Measurements from ENCODE around the gene ST8SIA6. TPM values are rescaled to one million over a fixed set of nuclear protein-coding genes. Genes with fewer than 3 reads are reported as not detected.
"Not testable (repeated sequence)": the region's sequence is repeated elsewhere in the genome, so short reads cannot be mapped to it uniquely, and the experiment has no call there.

The ST8SIA6 gene
- total RNA-seq, 2 experiments from 2014 or later, result not detected

DNA sequence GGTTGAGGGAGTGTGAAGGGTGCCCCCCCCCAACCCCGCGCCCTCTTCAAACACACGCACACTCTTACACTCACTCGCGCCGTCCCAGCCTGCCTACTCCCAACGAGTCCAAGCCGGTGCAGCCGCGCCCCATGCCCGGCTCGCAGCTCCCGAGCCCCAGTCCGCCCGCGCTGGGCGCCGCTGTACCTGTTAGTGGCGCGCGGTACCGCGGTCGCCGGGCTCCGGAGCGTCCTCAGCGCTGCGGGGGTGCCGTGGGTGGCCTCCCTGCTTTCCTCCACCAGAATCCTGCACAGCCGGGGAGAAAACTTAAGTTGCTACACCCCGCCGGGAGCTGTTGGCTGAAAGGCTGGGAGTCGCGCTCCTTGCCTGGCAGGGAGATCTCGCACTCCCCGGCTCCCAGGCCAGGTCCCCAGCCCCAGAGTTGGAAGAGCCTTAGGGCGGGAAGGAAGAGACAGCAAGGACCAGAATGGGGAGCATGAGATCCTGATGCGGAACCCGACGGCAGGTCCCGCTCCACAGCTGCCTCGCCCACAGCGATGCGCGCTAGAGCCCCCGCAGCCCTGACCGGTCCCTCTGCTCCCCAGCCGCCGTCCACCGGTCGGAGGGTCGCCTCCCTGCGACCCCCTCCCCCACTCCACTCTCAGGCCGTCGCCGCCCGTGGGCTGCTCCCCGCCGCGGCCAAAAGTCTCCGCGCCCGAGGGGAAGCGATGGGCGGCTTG, 863 bp downstream of the ST8SIA6 start:
- peaks cover 17% of the 10 kb centered on the region for H3K4me1 Mint-ChIP-seq (ENCODE audit: low read depth)
- peaks cover 9% of the 10 kb centered on the region for H3K9me3 Mint-ChIP-seq
- no peak overlapping the region for H3K27ac Mint-ChIP-seq
- peak; percentile 42 for DNase-seq
- intact Hi-C loops (cut with micrococcal nuclease), result loop anchor here (1.0 to 2.0 kb wide), 2 partner anchors 9 to 163 kb away; partner anchors contain the start of gene HACD1
- H3K36me3 Mint-ChIP-seq (ENCODE audit: low read depth), result peaks cover 2% of the 10 kb centered on the region
- H3K27me3 Mint-ChIP-seq (ENCODE audit: low read depth), result peaks cover 12% of the 10 kb centered on the region
- CTCF ChIA-PET, result no interaction called here
- peak overlapping the region; percentile 80 for H3K4me3 Mint-ChIP-seq

DNA sequence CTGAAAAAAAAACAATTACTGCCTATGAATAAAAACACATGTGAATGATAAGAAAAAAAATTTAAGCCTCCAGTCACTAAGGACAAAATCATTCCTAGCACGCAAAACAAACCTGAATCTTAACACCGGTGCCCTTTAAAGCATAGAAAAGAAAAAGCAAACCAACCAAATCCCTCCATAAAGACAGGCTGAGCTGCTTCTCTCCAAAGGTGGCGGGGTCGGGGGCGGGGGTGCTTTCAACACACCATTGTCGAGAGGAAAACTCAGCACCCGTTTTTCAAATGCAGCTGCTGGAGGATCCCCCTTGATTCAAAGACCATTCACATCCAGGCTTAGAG, 1.4 kb downstream of the ST8SIA6 start:
- Mint-ChIP-seq H3K9me3 (peaks cover 13% of the 10 kb centered on the region), H3K36me3 (ENCODE audit: low read depth) (peaks cover 7% of the 10 kb centered on the region), H3K27me3 (ENCODE audit: low read depth) (peaks cover 10% of the 10 kb centered on the region), H3K27ac (no peak overlapping the region), H3K4me3 (peak overlapping the region; percentile 80), H3K4me1 (ENCODE audit: low read depth) (peaks cover 17% of the 10 kb centered on the region)
- no peak for DNase-seq
- intact Hi-C loops (cut with micrococcal nuclease), result loop anchor here (1.0 kb wide), 1 partner anchor 9 kb away; no protein-coding TSS in a partner anchor
- CTCF ChIA-PET, result interaction anchor here (0.7 kb wide), 1 partner anchor 28 kb away, joined by 3 read pairs; no protein-coding TSS in a partner anchor

DNA sequence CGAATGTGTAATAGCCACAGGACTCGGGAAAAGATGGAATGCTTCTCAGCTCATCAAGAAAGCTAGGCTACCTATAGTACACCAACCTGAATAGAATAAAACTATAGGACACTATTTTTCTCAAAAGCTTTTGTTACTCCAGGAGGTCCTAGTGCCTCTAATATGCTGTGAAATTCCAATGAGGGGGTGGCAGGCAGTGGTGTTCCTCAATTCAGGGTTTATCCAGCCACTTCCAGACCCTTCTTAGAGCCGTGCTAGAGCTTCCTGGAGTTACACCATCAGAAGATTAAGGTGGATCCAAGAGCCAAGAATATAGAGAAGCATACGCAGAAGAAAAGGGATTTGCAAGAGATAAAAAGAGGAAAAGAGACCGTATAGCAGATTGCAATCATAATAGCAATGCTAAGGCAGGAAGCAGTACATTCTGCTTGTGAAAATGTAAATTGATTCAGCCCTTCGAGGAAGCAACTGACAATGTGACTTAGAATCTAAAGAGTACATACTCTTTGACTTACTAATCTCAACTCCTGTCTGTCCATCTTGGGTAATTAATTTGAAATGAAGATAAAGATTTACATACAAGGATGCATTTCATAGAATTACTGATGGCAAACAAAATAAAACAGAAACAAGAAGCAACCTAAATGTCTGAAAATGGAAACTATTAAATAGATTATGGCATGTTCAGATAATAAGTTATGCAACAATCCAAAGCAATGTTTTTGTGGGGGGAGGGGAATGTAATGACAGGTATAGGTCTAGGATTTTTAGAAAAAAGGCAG, 2.1 kb downstream of the ST8SIA6 start:
- H3K27me3 Mint-ChIP-seq (ENCODE audit: low read depth), result peaks cover 10% of the 10 kb centered on the region
- H3K4me1 Mint-ChIP-seq (ENCODE audit: low read depth), result peaks cover 17% of the 10 kb centered on the region
- CTCF ChIA-PET, result interaction anchor here (0.6 to 0.7 kb wide), 3 partner anchors 28 to 768 kb away, joined by 3 read pairs; no protein-coding TSS in a partner anchor
- peaks cover 9% of the 10 kb centered on the region for H3K36me3 Mint-ChIP-seq (ENCODE audit: low read depth)
- peak overlapping the region; percentile 26 for H3K4me3 Mint-ChIP-seq
- no peak for DNase-seq
- no peak overlapping the region for H3K27ac Mint-ChIP-seq
- H3K9me3 Mint-ChIP-seq, result peaks cover 15% of the 10 kb centered on the region
- intact Hi-C loops (cut with micrococcal nuclease), result no loop called here

DNA sequence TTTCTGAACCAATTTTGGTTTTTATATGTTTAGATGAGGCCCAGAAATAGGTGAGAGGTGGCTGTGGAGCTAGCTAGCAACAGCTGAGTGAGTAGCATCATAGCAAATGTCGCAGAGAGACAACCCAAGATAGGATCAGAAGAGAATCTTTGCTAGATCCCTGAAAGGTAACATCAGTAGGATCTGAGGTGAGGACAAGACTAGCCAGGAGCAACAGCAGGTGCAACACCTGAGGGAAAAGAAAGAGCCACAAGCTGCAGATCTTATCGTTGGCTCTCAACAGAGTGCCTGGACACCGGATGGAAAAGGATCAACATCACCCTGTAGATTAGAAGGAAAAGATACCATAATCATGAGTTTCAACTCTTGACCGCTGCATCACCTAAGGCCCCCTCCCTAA, 4.4 kb downstream of the ST8SIA6 start:
- no peak for DNase-seq
- H3K4me3 Mint-ChIP-seq, result no peak overlapping the region
- H3K9me3 Mint-ChIP-seq, result peaks cover 15% of the 10 kb centered on the region
- no peak overlapping the region for H3K27ac Mint-ChIP-seq
- H3K36me3 Mint-ChIP-seq (ENCODE audit: low read depth), result peaks cover 9% of the 10 kb centered on the region
- intact Hi-C loops (cut with micrococcal nuclease), result no loop called here
- H3K4me1 Mint-ChIP-seq (ENCODE audit: low read depth), result peaks cover 17% of the 10 kb centered on the region
- CTCF ChIA-PET, result interaction anchor here (0.8 kb wide), 1 partner anchor 161 kb away, joined by 5 read pairs; no protein-coding TSS in a partner anchor
- peaks cover 7% of the 10 kb centered on the region for H3K27me3 Mint-ChIP-seq (ENCODE audit: low read depth)

DNA sequence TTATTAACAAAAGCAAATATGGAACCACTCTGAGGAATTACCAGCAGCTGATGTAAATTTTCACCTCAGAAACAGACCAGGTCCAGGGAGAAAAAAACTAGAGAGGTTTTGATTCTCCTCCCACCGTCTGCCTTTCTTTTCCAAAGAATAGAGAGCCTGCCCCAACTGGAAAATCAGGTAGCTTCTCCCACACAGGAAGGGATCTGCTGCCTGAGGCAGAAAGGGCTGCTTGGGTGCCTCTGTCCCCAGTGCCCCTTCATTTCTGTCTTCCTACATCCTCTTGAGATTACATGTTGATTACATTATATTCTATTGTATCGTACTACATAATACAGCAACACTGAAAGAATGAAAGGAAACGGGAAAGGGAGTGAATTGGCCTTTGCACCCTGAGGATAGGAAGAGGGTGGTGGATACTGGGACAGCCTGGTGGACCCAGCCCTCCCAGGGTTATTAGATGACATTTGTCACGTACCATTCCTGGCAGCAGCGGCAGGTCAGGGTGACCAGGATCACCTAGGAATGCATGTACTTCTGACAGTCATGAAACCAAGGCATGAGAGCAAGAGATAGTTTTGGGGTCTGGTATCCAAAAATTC, 8.9 kb downstream of the ST8SIA6 start:
- no peak overlapping the region for H3K4me3 Mint-ChIP-seq
- H3K9me3 Mint-ChIP-seq, result peaks cover 15% of the 10 kb centered on the region
- H3K4me1 Mint-ChIP-seq (ENCODE audit: low read depth), result peaks cover 16% of the 10 kb centered on the region
- no peak overlapping the region for H3K27ac Mint-ChIP-seq
- intact Hi-C loops (cut with micrococcal nuclease), result loop anchor here (2.0 kb wide), 1 partner anchor 443 kb away; no protein-coding TSS in a partner anchor
- peaks cover 9% of the 10 kb centered on the region for H3K36me3 Mint-ChIP-seq (ENCODE audit: low read depth)
- CTCF ChIA-PET, result interaction anchor here (3.8 kb wide), 2 partner anchors 13 to 15 kb away, joined by 12 to 21 read pairs; no protein-coding TSS in a partner anchor
- no peak for DNase-seq
- peaks cover 3% of the 10 kb centered on the region for H3K27me3 Mint-ChIP-seq (ENCODE audit: low read depth)

DNA sequence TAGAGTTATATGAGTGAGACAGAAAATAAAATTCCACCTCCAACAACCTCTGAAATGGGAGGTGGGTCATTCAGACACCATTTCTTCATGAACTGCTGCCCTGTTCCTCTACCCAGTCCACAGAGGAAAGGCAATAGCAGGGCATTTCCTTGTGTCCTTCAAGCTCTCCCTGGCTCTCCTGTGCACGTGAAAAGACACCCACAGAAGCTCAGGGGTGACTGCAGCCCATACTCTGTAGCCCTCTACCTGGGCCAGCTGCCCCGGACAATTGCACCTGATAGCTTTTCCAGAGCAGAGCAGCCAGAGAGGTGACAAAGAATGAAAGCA, 10.0 kb downstream of the ST8SIA6 start:
- DNase-seq, result no peak
- Mint-ChIP-seq H3K27me3 (ENCODE audit: low read depth) (peaks cover 3% of the 10 kb centered on the region), H3K27ac (no peak overlapping the region), H3K36me3 (ENCODE audit: low read depth) (peaks cover 7% of the 10 kb centered on the region), H3K9me3 (peaks cover 8% of the 10 kb centered on the region), H3K4me1 (ENCODE audit: low read depth) (peaks cover 16% of the 10 kb centered on the region), H3K4me3 (no peak overlapping the region)
- CTCF ChIA-PET, result interaction anchor here (0.7 to 3.8 kb wide), 4 partner anchors 10 to 58 kb away, joined by 3 to 21 read pairs (median 8); partner anchors contain the start of gene ST8SIA6
- intact Hi-C loops (cut with micrococcal nuclease), result loop anchor here (1.0 to 5.0 kb wide), 13 partner anchors 9 to 1007 kb away; partner anchors contain the start of genes PTER and VIM

DNA sequence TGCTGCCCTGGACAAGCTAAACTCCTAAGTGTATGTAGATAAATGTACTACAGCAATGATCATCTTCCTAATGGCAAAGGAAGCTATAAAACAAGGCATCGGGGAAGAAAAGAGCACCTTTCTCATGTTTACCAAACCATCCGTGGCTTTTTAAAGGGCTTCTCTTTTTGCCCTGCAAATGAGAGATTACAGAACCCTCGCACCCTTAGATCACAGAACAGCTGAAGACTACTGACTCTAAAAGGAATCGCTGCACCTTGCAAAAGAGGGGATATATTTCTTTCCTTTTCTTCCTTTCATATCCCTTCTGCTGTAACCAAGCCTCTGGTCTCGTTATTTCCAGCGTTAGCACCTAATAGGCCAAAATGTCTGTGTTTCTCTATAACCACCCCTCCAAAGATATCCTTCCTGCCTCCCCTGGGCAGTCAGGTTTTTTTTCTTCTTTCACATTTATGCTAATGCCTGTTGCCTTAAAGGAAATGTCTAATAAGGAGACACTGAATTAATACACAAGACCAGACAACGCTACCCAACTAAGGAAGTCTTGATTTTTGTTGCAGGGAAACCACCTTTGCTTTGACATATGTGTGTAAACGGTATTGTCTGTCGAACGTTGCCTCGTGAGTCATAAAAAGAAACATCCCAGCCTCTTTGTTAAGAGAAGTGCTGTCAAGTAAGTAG, 10.5 kb downstream of the ST8SIA6 start:
- Mint-ChIP-seq H3K9me3 (peaks cover 6% of the 10 kb centered on the region), H3K4me3 (peak overlapping the region; percentile 46), H3K27ac (peak overlapping the region; percentile 28), H3K4me1 (ENCODE audit: low read depth) (peaks cover 16% of the 10 kb centered on the region), H3K27me3 (ENCODE audit: low read depth) (peaks cover 3% of the 10 kb centered on the region), H3K36me3 (ENCODE audit: low read depth) (peaks cover 7% of the 10 kb centered on the region)
- CTCF ChIA-PET, result interaction anchor here (0.9 to 3.8 kb wide), 4 partner anchors 11 to 34 kb away, joined by 3 to 21 read pairs (median 8); partner anchors contain the start of gene ST8SIA6
- intact Hi-C loops (cut with micrococcal nuclease), result loop anchor here (1.0 to 5.0 kb wide), 13 partner anchors 9 to 1007 kb away; partner anchors contain the start of genes PTER and VIM
- DNase-seq, result peak; percentile 61

DNA sequence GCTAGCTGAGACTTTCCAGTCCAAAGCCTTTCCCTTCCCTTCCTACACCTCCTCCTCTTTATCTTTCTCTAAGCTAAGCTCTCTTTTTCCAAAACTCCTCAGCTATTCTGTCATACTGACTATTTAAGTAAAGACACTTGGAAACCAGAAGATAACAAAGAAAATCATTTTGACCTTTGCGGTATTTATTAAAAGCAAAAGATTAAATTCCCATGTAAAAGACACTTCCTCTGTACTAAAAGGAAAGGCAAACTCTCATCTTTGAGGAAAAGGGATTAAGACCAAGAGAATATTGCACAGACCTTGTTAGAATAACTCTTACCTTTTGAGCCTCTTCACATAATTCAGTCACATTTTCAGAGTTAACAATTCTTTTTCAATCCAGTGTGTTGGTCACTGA, 15.8 kb downstream of the ST8SIA6 start:
- intact Hi-C loops (cut with micrococcal nuclease), result no loop called here
- peaks cover 2% of the 10 kb centered on the region for H3K27me3 Mint-ChIP-seq (ENCODE audit: low read depth)
- CTCF ChIA-PET, result interaction anchor here (0.6 to 0.7 kb wide), 2 partner anchors 47 to 195 kb away, joined by 4 to 5 read pairs; no protein-coding TSS in a partner anchor
- H3K36me3 Mint-ChIP-seq (ENCODE audit: low read depth), result no peaks in the 10 kb centered on the region
- H3K4me1 Mint-ChIP-seq (ENCODE audit: low read depth), result peaks cover 1% of the 10 kb centered on the region
- H3K9me3 Mint-ChIP-seq, result peaks cover 3% of the 10 kb centered on the region
- DNase-seq, result no peak
- no peak overlapping the region for H3K4me3 Mint-ChIP-seq
- H3K27ac Mint-ChIP-seq, result no peak overlapping the region

DNA sequence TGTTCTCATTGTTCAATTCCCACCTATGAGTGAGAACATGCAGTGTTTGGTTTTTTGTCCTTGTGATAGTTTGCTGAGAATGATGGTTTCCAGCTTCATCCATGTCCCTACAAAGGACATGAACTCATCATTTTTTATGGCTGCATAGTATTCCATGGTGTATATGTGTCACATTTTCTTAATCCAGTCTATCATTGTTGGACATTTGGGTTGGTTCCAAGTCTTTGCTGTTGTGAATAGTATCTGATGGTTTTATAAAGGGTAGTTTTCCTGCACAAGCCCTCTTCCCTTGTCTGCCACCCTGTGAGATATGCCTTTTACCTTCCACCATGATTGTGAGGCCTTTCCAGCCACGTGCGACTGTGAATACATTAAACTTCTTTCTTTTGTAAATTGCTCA, 17.8 kb downstream of the ST8SIA6 start:
- intact Hi-C loops (cut with micrococcal nuclease); H3K36me3 Mint-ChIP-seq (ENCODE audit: low read depth); H3K9me3 Mint-ChIP-seq; H3K4me1 Mint-ChIP-seq (ENCODE audit: low read depth); H3K4me3 Mint-ChIP-seq; H3K27ac Mint-ChIP-seq; DNase-seq; H3K27me3 Mint-ChIP-seq (ENCODE audit: low read depth): not testable (repeated sequence)
- CTCF ChIA-PET, result interaction anchor here (0.5 kb wide), 1 partner anchor 185 kb away, joined by 3 read pairs; no protein-coding TSS in a partner anchor

DNA sequence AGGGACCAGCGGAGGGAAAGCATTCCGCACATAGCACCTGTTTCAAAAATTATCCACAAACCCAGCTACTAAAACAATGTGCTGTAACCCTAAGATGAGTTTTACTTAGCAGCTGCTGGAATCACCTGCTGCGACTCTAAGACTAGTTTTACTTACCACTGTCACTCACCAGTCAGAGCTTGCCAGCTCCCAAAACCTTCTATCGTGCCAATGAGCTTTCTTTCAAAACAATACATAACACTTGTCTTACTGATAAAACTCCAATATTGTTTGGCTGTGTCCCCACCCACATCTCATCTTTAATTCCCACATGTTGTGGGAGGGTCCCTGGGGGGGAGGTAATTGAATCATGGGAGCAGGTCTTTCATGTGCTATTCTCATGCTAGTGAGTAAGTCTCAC, 18.4 kb downstream of the ST8SIA6 start:
- H3K4me1 Mint-ChIP-seq (ENCODE audit: low read depth), result peaks cover 7% of the 10 kb centered on the region
- peaks cover 3% of the 10 kb centered on the region for H3K9me3 Mint-ChIP-seq
- no peak overlapping the region for H3K27ac Mint-ChIP-seq
- intact Hi-C loops (cut with micrococcal nuclease), result no loop called here
- H3K27me3 Mint-ChIP-seq (ENCODE audit: low read depth), result no peaks in the 10 kb centered on the region
- DNase-seq, result no peak
- no peaks in the 10 kb centered on the region for H3K36me3 Mint-ChIP-seq (ENCODE audit: low read depth)
- no peak overlapping the region for H3K4me3 Mint-ChIP-seq
- CTCF ChIA-PET, result interaction anchor here (1.1 kb wide), 1 partner anchor 146 kb away, joined by 4 read pairs; no protein-coding TSS in a partner anchor

DNA sequence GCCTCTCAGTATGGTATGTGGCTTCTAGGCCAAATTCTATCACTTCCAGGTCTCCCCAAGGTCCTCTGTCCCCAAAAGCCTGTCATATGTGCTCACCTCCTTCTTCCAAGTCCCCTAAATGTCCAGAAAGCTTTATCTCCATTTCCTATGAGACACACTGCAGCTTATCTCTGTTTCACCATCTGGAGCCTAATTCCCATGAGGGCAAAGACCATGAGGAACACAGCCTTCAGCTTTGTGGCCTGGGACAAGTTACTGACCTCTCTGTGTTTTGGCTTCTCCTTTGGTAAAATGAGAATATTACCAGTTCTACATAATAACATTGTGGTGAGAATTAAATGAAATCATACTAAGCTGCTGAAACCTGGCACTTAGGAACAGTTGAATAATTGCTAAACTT, 19.2 kb downstream of the ST8SIA6 start:
- CTCF ChIA-PET, result interaction anchor here (1.1 kb wide), 2 partner anchors 26 to 145 kb away, joined by 4 to 6 read pairs; no protein-coding TSS in a partner anchor
- H3K36me3 Mint-ChIP-seq (ENCODE audit: low read depth), result no peaks in the 10 kb centered on the region
- intact Hi-C loops (cut with micrococcal nuclease), result no loop called here

More for the DNA sequence above, 19.2 kb downstream of the ST8SIA6 start:
- Mint-ChIP-seq H3K4me3 (no peak overlapping the region), H3K4me1 (ENCODE audit: low read depth) (peaks cover 14% of the 10 kb centered on the region), H3K27me3 (ENCODE audit: low read depth) (no peaks in the 10 kb centered on the region), H3K27ac (no peak overlapping the region), H3K9me3 (peaks cover 3% of the 10 kb centered on the region)
- no peak for DNase-seq

Data from activated naive CD4-positive, alpha-beta T cell treated with anti-CD3 and anti-CD28 coated beads for 36 hours (primary cell).